ENCODE measurements around the gene BLID. TPM values are rescaled to one million over a fixed set of nuclear protein-coding genes. Genes with fewer than 3 reads are reported as not detected.

Gene BLID
- total RNA-seq, 1 experiment from 2014 or later = not detected

- Mint-ChIP-seq H3K4me1 (peaks cover 0 to 9% of the 10 kb centered on the region in 2 experiments; a peak in 2 of 4 replicates), H3K9me3 (no peaks in the 10 kb centered on the region), H3K4me3 (no peak overlapping the region), H3K27me3 (ENCODE audit: low read depth) (peaks cover 98% of the 10 kb centered on the region), H3K27ac (no peak overlapping the region), H3K36me3 (ENCODE audit: insufficient read depth in 1 of 3, low read depth in 3 of 3) (no peaks in the 10 kb centered on the region)
- Histone ChIP-seq H3K23me2 (ENCODE audit: insufficient read length, low read depth, low read length, poor library complexity, severe bottlenecking) (no peaks in the 10 kb centered on the region), H3K9me3 (ENCODE audit: control insufficient read depth, low read depth, low read length) (no peaks in the 10 kb centered on the region), H4K91ac (ENCODE audit: insufficient read length, low read depth, low read length) (no peak overlapping the region), H2BK120ac (ENCODE audit: low read depth, low read length, poor library complexity, severe bottlenecking) (no peak overlapping the region), H2BK5ac (ENCODE audit: insufficient read length, low read length) (no peak overlapping the region), H4K8ac (replicated peaks; ENCODE audit: insufficient read length, low read depth, low read length) (no peak overlapping the region), H2BK20ac (ENCODE audit: low read depth, low read length, poor library complexity, severe bottlenecking) (no peak overlapping the region), H3K79me1 (ENCODE audit: insufficient read depth, low read depth, low read length, poor library complexity, severe bottlenecking) (no peaks in the 10 kb centered on the region), H3T11ph (ENCODE audit: low read length) (no peak overlapping the region), H3K4ac (ENCODE audit: low read depth, low read length) (no peak overlapping the region), H3K4me1 (ENCODE audit: insufficient read depth, low read length) (no peaks in the 10 kb centered on the region), H3K27ac (ENCODE audit: insufficient read length, low read depth, low read length) (no peak overlapping the region), H3K18ac (ENCODE audit: insufficient read length, low read depth, low read length) (no peak overlapping the region), H3K56ac (ENCODE audit: insufficient read length, low read depth, low read length) (no peak overlapping the region), H2BK12ac (ENCODE audit: insufficient read length, low read depth, low read length) (no peak overlapping the region), H3K27me3 (ENCODE audit: insufficient read depth, low read length) (peaks cover 23% of the 10 kb centered on the region; the same call in 1 of the 2 replicates), H3K79me2 (ENCODE audit: insufficient read depth, low read length) (no peaks in the 10 kb centered on the region), H4K5ac (ENCODE audit: insufficient read length, low read depth, low read length) (no peak overlapping the region), H3K9ac (ENCODE audit: extremely low read depth, insufficient read length, low read length) (no peak overlapping the region), H4K20me1 (ENCODE audit: control insufficient read depth, insufficient read depth, insufficient read length) (no peaks in the 10 kb centered on the region), H3K14ac (ENCODE audit: insufficient read depth, low read length) (no peak overlapping the region), H2AFZ (ENCODE audit: low read length) (no peak overlapping the region), H3K4me2 (ENCODE audit: insufficient read depth, insufficient read length, low read length) (no peak overlapping the region), H2AK5ac (ENCODE audit: insufficient read length, low read length) (no peak overlapping the region), H3K23ac (ENCODE audit: insufficient read length, low read depth, low read length) (no peak overlapping the region), H2BK15ac (ENCODE audit: low read depth, low read length) (no peak overlapping the region)
- DNase-seq = no peak
- WGBS (ENCODE audit: extremely low coverage, insufficient read length, low lambda C conversion rate) = no CpG with 5 or more reads among the region's 1 CpG
- no peak for TF ChIP-seq CTCF (conservative IDR thresholded peaks at IDR 0.05)
These were observed 23.5 kb upstream of the BLID start for GRCh38 chr11:122139595-122139866.
